Urothelium cell line (cell line): ENCODE results near the gene CBFA2T2.
"Not testable (repeated sequence)": the region's sequence is repeated elsewhere in the genome, so short reads cannot be mapped to it uniquely, and the experiment has no call there.

Source experiments
- DNase-seq: peaks from one replicate; pipeline ENCODE4 v3.0.0; 2011; ENCODE audit warnings: low spot score, mixed read lengths
- FAIRE-seq: peaks from 2 replicates; lab custom pipeline; 2011; peaks lifted over from hg19 to GRCh38; lab: Jason Lieb, UNC

Gene CBFA2T2

DNA sequence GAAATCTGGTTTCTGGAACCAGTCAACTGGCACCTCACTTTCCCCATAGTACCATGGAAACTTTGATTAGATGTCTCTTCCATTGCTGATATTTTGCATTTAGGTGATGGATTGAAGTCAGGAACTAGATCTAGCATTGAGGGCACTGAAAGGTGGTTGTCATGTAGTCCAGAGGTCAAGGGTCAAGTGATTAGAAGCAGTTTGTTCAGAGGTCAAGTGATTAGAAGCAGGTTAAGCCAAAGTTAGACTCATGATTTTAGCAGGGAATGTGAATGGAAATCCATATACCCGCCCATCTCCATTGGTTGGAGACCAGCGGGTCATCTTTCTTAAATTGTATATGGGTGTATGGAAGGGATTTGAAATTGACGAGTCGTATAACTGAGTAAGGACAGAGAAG lies 51.2 kb downstream of the CBFA2T2 start:
- FAIRE-seq (no peak), DNase-seq (no peak)

DNA sequence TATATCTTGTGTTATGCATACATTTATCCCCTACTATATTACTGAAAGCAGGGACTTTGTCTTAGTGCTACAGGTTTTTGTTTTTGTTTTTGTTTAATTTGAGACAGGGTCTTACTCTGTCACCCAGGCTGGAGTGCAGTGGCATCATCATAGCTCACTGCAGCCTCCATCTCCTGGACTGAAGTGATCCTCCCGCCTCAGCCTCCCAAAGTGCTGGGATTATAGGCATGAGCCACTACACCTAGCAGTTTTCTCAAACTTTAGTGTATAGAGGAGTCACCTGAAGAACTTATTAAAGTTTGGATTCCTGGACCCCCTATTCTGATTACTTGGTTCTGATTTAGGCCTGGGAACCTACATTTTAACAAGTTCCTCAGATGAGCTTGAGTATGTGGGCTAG lies 51.9 kb downstream of the CBFA2T2 start:
- no peak for DNase-seq
- no peak for FAIRE-seq

DNA sequence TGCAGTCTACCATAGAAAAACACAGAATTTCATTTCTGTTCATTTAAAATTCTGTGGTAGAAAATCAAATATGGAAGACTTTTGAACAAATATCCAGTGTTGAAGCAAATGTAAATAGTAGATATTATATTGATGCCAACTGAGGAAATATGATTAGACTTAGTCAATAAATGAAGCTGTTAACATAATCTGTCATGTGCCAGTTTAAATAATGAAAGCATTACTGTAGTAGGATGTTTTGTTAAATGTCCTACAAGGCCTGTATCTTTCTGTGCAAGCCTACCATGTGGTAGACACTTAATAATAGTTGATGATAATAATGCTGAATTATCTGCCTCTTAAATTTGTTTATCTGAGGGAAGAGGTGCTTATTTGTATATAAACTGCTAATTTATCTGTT lies 55.9 kb downstream of the CBFA2T2 start:
- DNase-seq = no peak

DNA sequence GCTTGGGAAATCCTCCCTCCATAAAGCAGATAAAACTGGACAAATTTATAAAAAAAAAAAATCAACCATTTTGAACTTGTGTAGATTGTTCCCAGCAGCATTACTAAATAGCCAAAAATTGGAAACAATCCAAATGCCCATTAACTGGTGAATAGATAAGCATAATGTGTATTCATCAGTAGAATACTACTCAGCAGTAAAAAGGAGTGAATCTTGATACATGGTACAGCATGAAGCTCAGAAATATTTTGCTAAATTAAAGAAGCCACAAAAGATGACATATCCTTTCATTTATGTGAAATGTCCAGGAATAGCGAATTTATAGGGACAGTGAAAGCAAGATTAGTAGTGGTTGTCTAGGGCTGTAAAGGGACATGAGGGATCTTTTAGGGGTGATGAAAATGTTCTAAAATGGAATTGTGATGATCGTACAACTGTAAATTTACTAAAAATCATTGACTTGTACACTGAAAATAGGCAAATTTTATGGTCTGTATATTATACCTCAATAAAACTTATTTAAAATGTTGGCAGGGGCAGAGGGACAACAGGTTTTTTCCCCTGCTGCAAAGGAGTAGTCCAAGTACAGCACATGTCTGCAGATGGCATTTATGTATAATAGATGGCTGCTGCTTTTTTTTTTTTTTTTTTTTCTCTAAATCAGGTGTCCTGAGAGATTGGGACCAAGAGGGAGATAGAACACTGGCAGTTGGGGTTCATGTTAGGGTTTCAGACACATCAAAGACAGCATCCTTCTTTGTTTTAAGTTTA lies 59.5 kb downstream of the CBFA2T2 start:
- no peak for DNase-seq
- FAIRE-seq = no peak

More for the DNA sequence above, 55.9 kb downstream of the CBFA2T2 start:
- FAIRE-seq = no peak

DNA sequence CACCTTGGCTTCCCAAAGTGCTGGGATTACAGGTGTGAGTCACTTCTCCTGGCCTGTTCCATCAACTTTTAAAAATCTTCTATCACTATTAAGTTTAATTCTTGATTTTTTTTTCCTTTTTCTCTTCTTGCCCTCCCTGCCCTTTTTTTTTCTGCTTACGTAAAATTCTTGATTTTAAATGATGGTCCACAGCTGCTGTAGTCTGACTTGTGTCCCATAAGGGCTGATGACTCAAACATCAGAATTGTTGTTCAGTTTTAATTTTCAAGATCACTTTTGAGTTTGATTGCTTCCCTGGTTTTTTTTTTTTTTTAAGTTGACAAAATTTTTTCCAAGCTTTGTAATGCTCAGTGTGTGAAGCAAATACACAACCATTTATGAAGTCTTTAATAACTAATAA lies 61.9 kb downstream of the CBFA2T2 start:
- FAIRE-seq = no peak
- DNase-seq = no peak

DNA sequence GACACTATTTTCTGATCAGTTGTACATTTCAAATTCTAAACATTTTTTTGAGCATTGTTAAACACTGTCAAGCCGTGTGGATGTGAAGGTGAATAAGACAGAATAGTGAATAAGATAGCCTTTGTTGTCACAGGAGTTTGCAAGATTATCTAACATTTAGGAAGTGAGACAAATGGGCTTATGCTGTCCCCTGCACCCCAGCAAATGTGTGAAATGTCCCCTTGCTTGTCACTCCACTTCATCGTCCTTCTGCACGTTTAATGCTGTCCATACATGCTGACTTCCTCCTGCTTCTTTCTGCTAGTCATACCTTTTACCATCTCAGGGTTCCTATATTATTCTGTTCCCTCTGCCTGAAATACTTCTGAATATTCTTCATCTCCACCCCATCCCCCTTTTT lies 62.6 kb downstream of the CBFA2T2 start:
- no peak for FAIRE-seq

DNA sequence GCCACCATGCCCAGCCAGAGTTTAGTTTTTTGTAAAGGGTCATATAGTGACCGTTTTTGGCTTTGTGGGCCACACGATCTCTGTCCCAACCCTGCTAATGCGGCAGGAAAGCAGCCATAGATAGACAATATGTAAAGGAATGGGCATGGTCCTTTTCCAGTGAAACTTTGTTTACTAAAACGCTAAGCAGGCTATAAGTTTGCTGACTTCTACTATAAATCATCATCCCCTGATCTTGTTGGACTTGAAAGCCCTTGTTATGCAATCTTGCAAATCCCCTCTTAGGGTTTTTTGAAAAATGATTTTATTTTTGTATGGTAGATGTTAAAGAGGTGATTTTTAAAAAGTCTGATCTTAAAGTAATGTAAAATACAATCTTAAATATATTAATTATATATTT lies 63.6 kb downstream of the CBFA2T2 start:
- no peak for FAIRE-seq
- no peak for DNase-seq

More for the DNA sequence above, 62.6 kb downstream of the CBFA2T2 start:
- DNase-seq = no peak

DNA sequence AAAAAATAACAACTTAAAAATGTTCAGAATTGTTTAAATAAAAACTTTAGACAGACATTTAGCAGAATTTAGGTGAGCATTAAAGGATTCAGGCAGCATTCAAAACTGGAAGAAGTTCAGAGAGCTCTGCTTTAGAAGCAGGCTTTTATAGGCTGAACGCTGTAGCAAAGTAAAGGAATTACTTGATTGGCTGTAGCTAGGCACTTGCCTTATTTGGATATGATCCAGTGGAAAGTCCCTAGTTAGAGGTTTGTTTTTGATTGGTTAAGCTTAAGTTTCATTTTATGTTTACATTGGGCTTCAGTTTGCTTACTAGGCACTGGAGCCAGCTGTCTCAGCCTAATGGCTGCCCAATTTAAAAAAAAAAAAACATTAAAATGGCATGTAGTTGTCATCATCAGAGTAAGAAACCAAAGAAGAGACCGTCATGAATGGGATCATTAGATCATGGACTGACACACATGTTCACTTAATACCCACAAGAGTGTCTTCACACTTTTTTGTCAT lies 65.1 kb downstream of the CBFA2T2 start:
- DNase-seq (no peak), FAIRE-seq (no peak)

DNA sequence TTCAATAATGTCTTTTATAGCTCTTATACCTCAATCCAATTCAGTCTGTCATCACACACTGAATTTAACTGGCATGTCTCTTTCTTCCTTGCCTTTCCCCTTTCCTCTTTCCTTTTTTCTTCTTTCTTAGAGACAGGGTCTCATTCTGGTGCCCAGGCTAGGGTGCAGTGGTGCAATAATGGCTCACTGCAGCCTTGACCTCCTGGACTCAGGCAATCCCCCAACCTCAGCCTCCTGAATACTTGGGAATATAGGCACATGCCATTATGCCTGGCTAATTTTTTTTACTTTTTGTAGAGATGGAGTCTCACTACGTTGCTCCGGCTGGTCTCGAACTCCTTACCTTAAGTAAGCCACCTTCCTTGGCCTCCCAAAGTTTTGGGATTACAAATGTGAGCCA lies 65.9 kb downstream of the CBFA2T2 start:
- FAIRE-seq = no peak

DNA sequence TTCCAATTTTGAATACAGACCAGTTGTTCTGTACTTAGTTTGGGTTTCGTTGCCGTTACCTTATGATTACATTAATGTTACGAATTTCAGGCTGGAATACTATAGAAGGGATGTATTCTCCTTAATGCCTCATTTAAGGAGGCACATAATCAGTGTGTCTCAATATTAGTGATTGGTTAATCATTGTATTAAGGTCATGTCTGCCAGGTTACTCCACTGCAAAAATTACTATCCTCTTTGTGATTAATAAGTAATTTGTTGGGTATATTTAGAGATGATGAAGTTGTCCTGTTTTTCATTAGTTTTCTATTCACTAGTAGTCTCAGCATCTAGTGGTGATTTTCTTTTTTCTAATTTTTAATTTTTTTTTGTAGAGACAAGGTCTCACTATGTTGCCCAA lies 66.3 kb downstream of the CBFA2T2 start:
- FAIRE-seq (no peak), DNase-seq (no peak)

More for the DNA sequence above, 65.9 kb downstream of the CBFA2T2 start:
- no peak for DNase-seq

DNA sequence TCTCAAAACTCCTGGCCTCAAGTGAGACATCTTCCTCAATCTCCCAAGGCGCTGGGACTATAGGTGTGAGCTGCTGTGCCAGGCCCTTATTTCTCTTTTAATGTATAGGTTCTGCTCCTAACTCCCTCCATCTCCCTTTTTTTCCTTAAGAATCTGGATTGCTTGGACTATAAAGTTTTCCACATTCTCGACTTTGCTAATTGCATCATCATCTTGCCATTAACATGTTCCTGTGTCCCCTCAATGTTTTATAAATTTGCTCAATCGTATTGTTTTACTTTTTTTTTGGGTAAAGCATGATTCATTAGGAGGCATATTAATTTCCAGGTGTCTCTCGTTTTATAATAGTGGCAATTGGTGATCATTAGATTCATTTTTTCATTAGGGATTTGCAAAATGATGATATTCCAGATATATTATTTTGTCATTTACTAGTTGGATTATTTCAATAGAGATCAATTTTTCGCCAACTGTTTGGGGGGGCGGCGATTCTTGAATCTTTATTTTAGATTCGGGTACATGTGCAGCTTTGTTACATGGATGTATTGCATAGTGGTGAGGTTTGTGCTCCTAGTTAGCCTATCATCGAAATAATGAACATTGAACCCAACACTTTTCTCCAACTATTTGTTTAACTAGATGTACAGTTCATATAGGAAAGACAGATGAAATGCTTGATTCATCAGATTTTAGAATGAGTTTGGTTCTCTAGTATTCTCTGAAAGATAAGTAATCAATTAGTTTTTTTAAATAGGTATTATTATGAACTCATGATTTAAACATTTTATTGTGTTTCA lies 68.7 kb downstream of the CBFA2T2 start:
- no peak for FAIRE-seq
- no peak for DNase-seq

DNA sequence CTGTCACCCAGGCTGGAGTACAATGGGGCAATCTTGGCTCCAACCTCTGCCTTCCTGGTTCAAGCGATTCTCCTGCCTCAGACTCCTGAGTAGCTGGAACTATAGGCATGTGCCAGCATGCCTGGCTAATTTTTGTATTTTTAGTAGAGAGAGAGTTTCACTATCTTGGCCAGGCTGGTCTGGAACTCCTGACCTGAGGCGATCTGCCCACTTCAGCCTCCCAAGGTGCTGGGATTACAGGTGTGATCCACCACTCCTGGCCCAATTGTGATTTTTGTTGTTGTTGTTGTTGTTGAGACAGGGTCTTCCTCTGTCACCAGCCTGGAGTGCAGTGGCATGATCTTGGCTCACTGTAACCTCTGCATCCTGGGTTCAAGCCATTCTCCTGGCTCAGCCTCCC lies 69.3 kb downstream of the CBFA2T2 start:
- DNase-seq (no peak), FAIRE-seq (no peak)

DNA sequence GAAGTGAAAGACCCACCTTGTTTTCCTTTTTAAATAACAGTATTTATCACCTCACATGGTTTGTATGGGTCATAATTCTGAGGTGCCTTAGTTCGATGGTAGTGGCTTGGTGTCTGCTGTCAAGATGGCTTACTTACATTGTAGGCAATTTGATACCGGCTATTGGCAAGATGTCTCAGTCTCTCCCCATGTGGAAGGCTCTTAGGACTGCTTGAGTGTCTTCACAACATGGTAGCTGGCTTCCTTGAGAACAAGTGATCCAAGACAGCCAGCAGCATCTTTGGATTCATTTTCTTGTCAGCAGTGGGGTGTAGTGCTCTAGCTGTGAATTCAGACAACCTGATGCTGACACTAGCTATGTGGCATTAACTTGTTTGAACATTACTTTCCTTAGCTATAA lies 70.1 kb downstream of the CBFA2T2 start:
- FAIRE-seq (no peak), DNase-seq (no peak)

DNA sequence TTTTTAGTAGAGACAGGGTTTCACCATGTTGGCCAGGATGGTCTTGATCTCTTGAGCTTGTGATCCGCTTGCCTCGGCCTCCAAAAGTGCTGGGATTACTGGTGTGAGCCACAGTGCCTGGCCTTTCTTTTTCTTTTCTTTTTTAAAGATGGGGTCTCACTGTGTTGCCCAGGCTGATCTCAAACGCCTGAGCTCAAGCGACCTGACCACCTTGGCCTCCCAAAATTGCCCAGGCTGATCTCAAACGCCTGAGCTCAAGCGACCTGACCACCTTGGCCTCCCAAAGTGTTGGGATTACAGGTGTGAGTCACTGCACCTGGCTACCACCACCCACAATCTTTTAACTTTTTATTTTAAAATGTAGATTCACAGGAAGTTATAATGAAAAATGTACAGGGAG lies 71.2 kb downstream of the CBFA2T2 start:
- FAIRE-seq, DNase-seq: not testable (repeated sequence)

DNA sequence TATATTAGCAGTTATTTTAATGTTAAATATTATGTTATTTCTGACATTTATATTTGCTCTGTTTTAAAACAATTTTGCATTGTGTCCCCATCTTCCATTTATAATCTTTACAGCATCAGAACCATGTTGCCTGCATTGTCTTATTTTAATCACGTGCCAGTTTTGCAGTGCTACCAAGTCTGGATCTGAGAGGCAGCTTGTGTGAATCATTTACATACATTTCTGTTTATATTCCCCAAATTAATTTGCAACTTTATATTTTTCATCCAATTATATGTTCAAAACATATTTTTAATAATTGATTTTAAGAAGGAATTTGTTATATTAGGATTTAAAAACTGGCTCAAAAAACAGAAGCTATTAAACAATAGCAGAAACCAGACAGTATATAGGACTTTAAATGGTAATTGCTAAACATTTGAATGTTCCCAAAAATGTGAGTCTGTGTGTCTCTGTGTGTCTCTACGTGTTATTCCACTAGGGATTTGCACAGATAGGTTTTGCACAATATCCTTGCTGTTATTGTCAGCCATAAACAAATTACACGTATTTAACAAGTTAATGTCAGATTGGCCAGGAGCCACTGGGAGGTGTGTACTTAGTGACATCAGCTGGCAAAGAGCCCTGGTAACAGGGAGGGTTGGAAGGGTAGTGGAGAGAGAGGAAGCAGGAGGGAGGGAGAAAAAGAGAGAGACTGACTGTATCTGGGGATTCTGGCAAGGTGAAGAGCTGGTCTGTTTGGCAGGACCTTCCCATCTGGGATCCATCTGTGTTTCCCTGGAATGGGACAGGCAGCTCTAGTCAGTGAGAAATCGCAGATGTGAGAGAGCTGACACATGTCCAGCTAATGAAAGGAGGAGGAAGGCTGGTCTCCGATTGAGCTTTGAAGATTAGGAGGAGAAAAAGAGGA lies 72.1 kb downstream of the CBFA2T2 start:
- DNase-seq (peak; percentile 39), FAIRE-seq (no peak)

DNA sequence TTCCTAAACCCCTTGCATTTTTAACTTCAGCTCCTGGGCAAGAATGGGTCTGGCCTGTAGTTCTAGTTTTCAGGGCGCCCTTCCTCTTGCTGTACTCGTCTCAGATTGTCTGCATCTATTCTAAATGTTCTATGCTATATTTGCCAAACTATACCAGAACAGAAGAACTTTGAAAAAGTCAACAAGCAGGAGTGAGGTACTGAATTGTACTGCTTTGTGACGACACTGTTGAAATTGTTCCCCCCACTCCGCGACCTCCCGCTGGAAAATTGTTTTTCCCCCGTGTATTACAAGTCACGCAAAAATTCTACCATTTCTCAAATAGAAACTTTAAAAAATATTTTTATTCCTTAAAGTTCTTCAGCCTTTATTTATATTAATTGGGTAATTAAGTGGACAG lies 73.9 kb downstream of the CBFA2T2 start:
- FAIRE-seq = no peak

DNA sequence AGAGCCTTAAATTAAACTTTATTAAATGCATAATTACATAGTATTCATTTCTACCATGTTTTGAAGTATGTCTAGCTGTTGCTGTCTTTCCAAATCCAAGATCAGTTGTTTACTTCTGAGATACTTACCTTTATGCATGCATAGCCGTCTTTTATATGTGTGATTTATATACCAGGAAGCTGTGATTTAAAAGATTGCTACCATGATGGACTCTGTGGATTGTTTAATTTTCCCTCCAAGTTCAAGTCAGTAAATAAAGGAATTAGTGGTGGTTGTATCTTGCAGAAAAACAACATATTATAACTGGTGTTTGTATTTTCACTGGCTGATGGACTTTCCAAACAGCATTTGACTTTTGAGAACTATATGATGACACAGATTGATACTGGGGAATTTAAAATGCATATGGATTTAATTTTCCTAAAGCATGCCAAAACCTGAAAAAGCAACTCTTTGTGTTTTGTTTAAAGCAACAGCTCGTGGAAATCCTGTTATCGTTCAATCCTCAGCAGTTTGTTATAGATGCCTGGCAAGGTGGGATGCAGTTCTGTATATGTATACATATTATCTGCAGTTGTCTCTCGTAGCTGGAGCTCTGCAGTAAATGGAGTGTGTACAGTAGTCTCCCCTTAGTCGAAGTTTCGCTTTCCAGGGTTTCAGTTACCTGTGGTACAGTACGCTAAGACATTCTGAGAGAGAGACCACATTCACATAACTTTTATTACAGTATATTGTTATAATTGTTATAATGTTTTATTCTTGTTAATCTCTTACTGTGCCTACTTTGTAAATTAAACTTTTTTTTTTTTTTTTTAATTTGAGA lies 77.1 kb downstream of the CBFA2T2 start:
- FAIRE-seq = no peak

More for the DNA sequence above, 73.9 kb downstream of the CBFA2T2 start:
- DNase-seq = no peak

DNA sequence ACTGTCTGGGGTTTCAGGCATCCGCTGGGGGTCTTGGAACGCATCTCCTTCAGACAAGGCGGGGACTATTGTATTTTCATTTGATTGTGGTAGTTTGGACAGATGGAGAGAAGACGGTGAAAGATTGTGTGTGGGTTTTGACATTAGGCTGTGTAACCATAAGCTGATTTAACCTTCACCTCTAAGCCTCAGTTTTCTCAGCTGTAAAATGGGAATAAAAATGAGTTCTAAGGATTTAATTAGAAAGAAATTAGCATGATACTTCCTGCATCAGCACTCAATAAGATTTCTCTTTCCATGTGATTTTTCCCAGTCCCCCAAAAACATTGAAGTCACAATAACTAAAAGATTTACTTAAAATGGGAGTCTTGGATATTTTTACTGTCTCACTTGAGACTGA lies 78.1 kb downstream of the CBFA2T2 start:
- no peak for FAIRE-seq
- no peak for DNase-seq

More for the DNA sequence above, 77.1 kb downstream of the CBFA2T2 start:
- DNase-seq = no peak

DNA sequence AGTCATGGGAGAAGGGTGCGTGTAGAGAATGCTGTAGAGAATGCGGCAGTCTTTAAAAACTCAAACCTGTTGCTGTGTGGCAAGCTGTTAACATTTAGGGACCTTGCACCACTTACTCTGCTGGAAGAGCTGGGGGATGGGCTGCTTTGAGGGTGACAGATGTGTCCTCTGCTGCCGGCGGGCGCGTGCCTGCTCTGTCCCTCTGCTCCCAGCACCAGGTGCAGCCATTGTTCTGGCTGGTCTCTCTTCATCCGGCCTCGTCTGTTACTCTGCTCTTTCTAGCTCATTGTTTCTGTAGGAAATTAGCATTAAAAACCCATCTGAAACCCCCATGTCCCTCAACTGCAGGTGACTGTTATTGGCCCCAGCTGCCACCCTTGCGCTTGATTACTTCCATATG lies 78.5 kb downstream of the CBFA2T2 start:
- FAIRE-seq (no peak), DNase-seq (no peak)
